Endothelial cell of umbilical vein (primary cell): Measurements from ENCODE around the gene SMAD9.

Experiments
- EZH2 ChIP-seq: IDR thresholded peaks from 2 replicates; pipeline ENCODE4 v1.6.1; 2012; ENCODE audit warnings: borderline replicate concordance, low read depth, mild to moderate bottlenecking, moderate library complexity, low read length, inconsistent platforms; ENCODE audit not compliant: severe bottlenecking
- JUN ChIP-seq: IDR thresholded peaks from 2 replicates; pipeline ENCODE4 v1.6.1; 2011; ENCODE audit warnings: borderline replicate concordance, low read depth; ENCODE audit not compliant: insufficient read length, insufficient read depth
- POLR2A ChIP-seq: IDR thresholded peaks from 2 replicates; pipeline ENCODE4 v1.6.1; 2012; ENCODE audit warnings: low read depth, mild to moderate bottlenecking, control low read depth, low read length
- POLR2AphosphoS5 ChIP-seq: IDR thresholded peaks from 2 replicates; pipeline ENCODE4 v1.6.1; 2012; ENCODE audit warnings: low read depth, mild to moderate bottlenecking, control low read depth, low read length, moderate library complexity; ENCODE audit not compliant: insufficient read depth
- TF ChIP-seq, protein P1 (sequence below), 2 donors: IDR thresholded peaks; 1 replicate in 1 of 2; 2 replicates in 1 of 2; pipeline ENCODE4 v1.5.1; 2011; ENCODE audit warnings: low read length in 2 of 2, mild to moderate bottlenecking in 2 of 2, moderate library complexity in 2 of 2, control low read depth in 1 of 2, inconsistent platforms in 1 of 2, low read depth in 1 of 2; ENCODE audit not compliant: insufficient read depth in 1 of 2; ENCODE audit errors: extremely low read depth in 1 of 2
- TF ChIP-seq, protein P2 (sequence below): IDR thresholded peaks from 2 replicates; pipeline ENCODE4 v1.6.1; 2011; ENCODE audit not compliant: insufficient read depth, insufficient read length

DNA sequence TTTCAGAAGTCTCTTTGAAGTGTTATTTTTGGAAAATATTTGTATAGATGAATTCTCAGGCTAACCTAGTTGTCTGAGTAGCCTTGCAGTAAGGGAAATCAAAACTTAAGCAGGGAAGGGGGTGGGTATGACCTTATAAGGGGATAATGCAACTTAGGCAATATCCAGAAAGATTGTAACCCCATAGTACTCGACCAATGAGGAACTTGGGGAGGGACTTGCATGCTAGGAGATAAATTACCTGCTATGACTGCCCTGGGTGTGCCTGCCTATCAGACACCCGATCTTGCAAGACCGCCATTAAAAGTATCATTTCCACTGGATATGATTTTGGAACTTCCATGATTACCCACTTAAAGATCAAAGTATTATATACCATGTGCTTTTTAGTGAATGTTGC is 124.0 kb downstream of the SMAD9 start:
- TF ChIP-seq, protein P1, sequence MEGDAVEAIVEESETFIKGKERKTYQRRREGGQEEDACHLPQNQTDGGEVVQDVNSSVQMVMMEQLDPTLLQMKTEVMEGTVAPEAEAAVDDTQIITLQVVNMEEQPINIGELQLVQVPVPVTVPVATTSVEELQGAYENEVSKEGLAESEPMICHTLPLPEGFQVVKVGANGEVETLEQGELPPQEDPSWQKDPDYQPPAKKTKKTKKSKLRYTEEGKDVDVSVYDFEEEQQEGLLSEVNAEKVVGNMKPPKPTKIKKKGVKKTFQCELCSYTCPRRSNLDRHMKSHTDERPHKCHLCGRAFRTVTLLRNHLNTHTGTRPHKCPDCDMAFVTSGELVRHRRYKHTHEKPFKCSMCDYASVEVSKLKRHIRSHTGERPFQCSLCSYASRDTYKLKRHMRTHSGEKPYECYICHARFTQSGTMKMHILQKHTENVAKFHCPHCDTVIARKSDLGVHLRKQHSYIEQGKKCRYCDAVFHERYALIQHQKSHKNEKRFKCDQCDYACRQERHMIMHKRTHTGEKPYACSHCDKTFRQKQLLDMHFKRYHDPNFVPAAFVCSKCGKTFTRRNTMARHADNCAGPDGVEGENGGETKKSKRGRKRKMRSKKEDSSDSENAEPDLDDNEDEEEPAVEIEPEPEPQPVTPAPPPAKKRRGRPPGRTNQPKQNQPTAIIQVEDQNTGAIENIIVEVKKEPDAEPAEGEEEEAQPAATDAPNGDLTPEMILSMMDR (IDR thresholded peaks at IDR 0.05; ENCODE audit: extremely low read depth in 1 of 2, insufficient read depth in 1 of 2, low read depth in 1 of 2, low read length in 2 of 2): no peak
- no peak for TF ChIP-seq POLR2AphosphoS5
- TF ChIP-seq POLR2A: no peak
- no peak for TF ChIP-seq JUN
- no peak for TF ChIP-seq EZH2
- TF ChIP-seq, protein P2, sequence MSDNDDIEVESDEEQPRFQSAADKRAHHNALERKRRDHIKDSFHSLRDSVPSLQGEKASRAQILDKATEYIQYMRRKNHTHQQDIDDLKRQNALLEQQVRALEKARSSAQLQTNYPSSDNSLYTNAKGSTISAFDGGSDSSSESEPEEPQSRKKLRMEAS: no peak
